PC-3 (cell line): ENCODE measurements around the gene SPX. TPM values are rescaled to one million over a fixed set of nuclear protein-coding genes. Genes with fewer than 3 reads are reported as not detected.
A peak's percentile ranks its signal among the peaks of the same experiment; 100 is the strongest.

Experiments used
- ATAC-seq: fragments of 200-7000 bp; cut with Tn5 transposase; 2 replicates; pipeline ENCODE4 v1.9.1; 2020; ENCODE audit warnings: mild to moderate bottlenecking, moderate library complexity
- BruUV-seq: library from RNA; stranded (reverse); fragments of 400-500 nt; replicated peaks from 2 replicates; lab custom pipeline; 2021; lab: Mats Ljungman, UMichigan
- CTCF ChIA-PET: fragments of 300-600 bp; sonication (Branson Sonifier 250); formaldehyde crosslinking; loops from one replicate; lab custom pipeline; 2022; ENCODE audit warnings: antibody characterized with exemption; lab: Charles Lee
- POLR2A ChIA-PET: fragments of 300-600 bp; sonication (Branson Sonifier 250); formaldehyde crosslinking; loops from one replicate; lab custom pipeline; 2022; ENCODE audit warnings: antibody characterized with exemption; ENCODE audit not compliant: unreplicated experiment; lab: Charles Lee
- DNase-seq: peaks from one replicate; pipeline ENCODE4 v3.0.0-alpha.2; 2015
- H2AFZ ChIP-seq: fragments of 300-600 bp; sonication (generic); 2 replicates; pipeline ENCODE4 v1.6.0; 2016; ENCODE audit warnings: antibody characterized with exemption, low read length
- H3F3A ChIP-seq: fragments of 300-600 bp; sonication (generic); one replicate; pipeline ENCODE4 v1.6.0; 2017; ENCODE audit warnings: antibody characterized with exemption, low read length, control low read depth, mild to moderate bottlenecking; ENCODE audit not compliant: unreplicated experiment
- H3K27ac ChIP-seq: fragments of 300-600 bp; sonication (generic); 2 replicates; pipeline ENCODE4 v1.5.1; 2016; ENCODE audit warnings: mild to moderate bottlenecking, low read length
- H3K27me3 ChIP-seq: fragments of 300-600 bp; sonication (generic); 2 replicates; pipeline ENCODE4 v1.6.1; 2016; ENCODE audit warnings: low read length, mixed read lengths
- H3K36me3 ChIP-seq: fragments of 300-600 bp; sonication (generic); 2 replicates; pipeline ENCODE4 v1.6.1; 2016; ENCODE audit warnings: low read depth, mixed run types, low read length, mixed read lengths
- H3K4me1 ChIP-seq: fragments of 300-600 bp; sonication (generic); 2 replicates; pipeline ENCODE4 v1.5.1; 2016; ENCODE audit warnings: low read length; ENCODE audit not compliant: insufficient read depth
- H3K4me2 ChIP-seq: fragments of 300-600 bp; sonication (generic); 2 replicates; pipeline ENCODE4 v1.6.0; 2016; ENCODE audit warnings: low read length
- H3K4me3 ChIP-seq: fragments of 300-600 bp; sonication (generic); 2 replicates; pipeline ENCODE4 v1.5.1; 2016; ENCODE audit warnings: mild to moderate bottlenecking, low read length, mixed read lengths
- H3K79me2 ChIP-seq: fragments of 300-600 bp; sonication (generic); 2 replicates; pipeline ENCODE4 v1.6.1; 2017; ENCODE audit warnings: low read length, mixed read lengths
- H3K9ac ChIP-seq: fragments of 300-600 bp; sonication (generic); 2 replicates; pipeline ENCODE4 v1.6.0; 2016; ENCODE audit warnings: mild to moderate bottlenecking, low read length
- H3K9me2 ChIP-seq: fragments of 300-600 bp; sonication (generic); replicated peaks from 2 replicates; pipeline ENCODE4 v1.6.1; 2016; ENCODE audit warnings: mixed run types, low read length, mixed read lengths
- H3K9me3 ChIP-seq: fragments of 300-600 bp; sonication (generic); 2 replicates; pipeline ENCODE4 v1.6.1; 2016; ENCODE audit warnings: low read length, mixed read lengths
- H4K20me1 ChIP-seq: fragments of 300-600 bp; sonication (generic); 2 replicates; pipeline ENCODE4 v1.6.1; 2016; ENCODE audit warnings: low read length, mixed read lengths
- CTCF ChIP-seq: fragments of 300-600 bp; sonication (generic); conservative IDR thresholded peaks from 2 replicates; pipeline ENCODE4 v1.5.1; 2017; ENCODE audit warnings: antibody characterized with exemption, low read depth, mild to moderate bottlenecking, low read length
- EZH2 ChIP-seq: fragments of 300-600 bp; sonication (generic); IDR thresholded peaks from one replicate; pipeline ENCODE4 v1.6.1; 2017; ENCODE audit warnings: antibody characterized with exemption, mild to moderate bottlenecking, low read length; ENCODE audit not compliant: unreplicated experiment
- EZH2phosphoT487 ChIP-seq: fragments of 300-600 bp; sonication (generic); IDR thresholded peaks from 2 replicates; pipeline ENCODE4 v1.6.1; 2018; ENCODE audit warnings: mild to moderate bottlenecking, antibody characterized with exemption, low read length, borderline replicate concordance
- intact Hi-C: fragments of 100-400 bp; cut with micrococcal nuclease; formaldehyde crosslinking; loops from 2 replicates; pipeline ENCODE4 v1.9.0; 2023
- total RNA-seq: library from RNA; depleted of rRNA; stranded (reverse); fragments of >200 nt; gene quantifications from 2 replicates; pipeline ENCODE4 v1.2.3, GENCODE V29; 2014

The SPX gene
- total RNA-seq, 1 experiment from 2014 or later: 0.87 TPM

GRCh38 chr12:21502872-21503271 lies 23.2 kb upstream of the SPX start:
- no peak overlapping the region for H2AFZ ChIP-seq
- POLR2A ChIA-PET: no interaction called here
- H3F3A ChIP-seq: no peaks in the 10 kb centered on the region
- peak overlapping the region; percentile 97 for H3K9ac ChIP-seq
- peaks cover 26% of the 10 kb centered on the region for H4K20me1 ChIP-seq
- no peak overlapping the region for H3K27ac ChIP-seq
- no peak for ATAC-seq
- peak overlapping the region; percentile 97 for H3K4me2 ChIP-seq
- intact Hi-C loops: no loop called here
- peaks cover 74% of the 10 kb centered on the region for H3K79me2 ChIP-seq
- TSS peak; percentile 35 for BruUV-seq
- H3K36me3 ChIP-seq: peaks cover 4% of the 10 kb centered on the region; the same call in 1 of the 2 replicates
- H3K27me3 ChIP-seq: no peaks in the 10 kb centered on the region
- H3K4me3 ChIP-seq: peak overlapping the region; percentile 95
- H3K9me3 ChIP-seq: no peaks in the 10 kb centered on the region
- peaks cover 19% of the 10 kb centered on the region for H3K4me1 ChIP-seq
- H3K9me2 ChIP-seq: no peaks in the 10 kb centered on the region
- TF ChIP-seq EZH2phosphoT487 (no peak), EZH2 (no peak), CTCF (no peak)
- CTCF ChIA-PET: no interaction called here
- no peak for DNase-seq

GRCh38 chr12:21505888-21506287 lies 20.2 kb upstream of the SPX start:
- Histone ChIP-seq H3F3A (no peaks in the 10 kb centered on the region), H3K27ac (no peak overlapping the region), H3K9me2 (no peaks in the 10 kb centered on the region), H3K9me3 (no peaks in the 10 kb centered on the region), H3K27me3 (no peaks in the 10 kb centered on the region), H3K36me3 (peaks cover 7% of the 10 kb centered on the region; the same call in 1 of the 2 replicates), H2AFZ (no peak overlapping the region), H3K4me2 (no peak overlapping the region), H4K20me1 (peaks cover 26% of the 10 kb centered on the region), H3K9ac (no peak overlapping the region), H3K79me2 (peaks cover 64% of the 10 kb centered on the region), H3K4me1 (peaks cover 12% of the 10 kb centered on the region), H3K4me3 (no peak overlapping the region)
- intact Hi-C loops: no loop called here
- TF ChIP-seq CTCF (no peak), EZH2phosphoT487 (no peak), EZH2 (no peak)
- BruUV-seq: no TSS peak
- ChIA-PET CTCF (no interaction called here), POLR2A (no interaction called here)
- DNase-seq: no peak
- no peak for ATAC-seq

- Histone ChIP-seq H3K4me3 (no peak overlapping the region), H3K9me2 (no peaks in the 10 kb centered on the region), H4K20me1 (peaks cover 23% of the 10 kb centered on the region), H3K79me2 (peaks cover 49% of the 10 kb centered on the region), H3F3A (no peaks in the 10 kb centered on the region), H2AFZ (no peak overlapping the region), H3K27ac (no peak overlapping the region), H3K4me2 (no peak overlapping the region), H3K9ac (no peak overlapping the region), H3K4me1 (peaks cover 8% of the 10 kb centered on the region), H3K27me3 (no peaks in the 10 kb centered on the region), H3K9me3 (no peaks in the 10 kb centered on the region), H3K36me3 (peaks cover 7% of the 10 kb centered on the region)
- BruUV-seq: no TSS peak
- DNase-seq: no peak
- TF ChIP-seq EZH2phosphoT487 (no peak), EZH2 (no peak), CTCF (no peak)
- ChIA-PET POLR2A (no interaction called here), CTCF (no interaction called here)
- no peak for ATAC-seq
- intact Hi-C loops: no loop called here
These were observed 18.2 kb upstream of the SPX start for GRCh38 chr12:21507849-21508248.
